Activated naive CD4-positive, alpha-beta T cell treated with anti-CD3 and anti-CD28 coated beads, Interleukin-2, amount 10 ng/mL, durations not matched to agents 7 days and 5 days (primary cell): ENCODE data around the gene MYMX.

ENCODE experiments used
- CTCF ChIA-PET: fragments of 350-600 bp; sonication (Branson Sonifier 250); formaldehyde crosslinking; loops from one replicate; lab custom pipeline; 2021; ENCODE audit warnings: antibody characterized with exemption; lab: Charles Lee
- DNase-seq: peaks from one replicate; pipeline ENCODE4 v3.0.0-alpha.2; 2020
- H3K27ac Mint-ChIP-seq: one replicate; pipeline ENCODE4 v1.8.0; 2021; ENCODE audit warnings: mild to moderate bottlenecking, moderate library complexity, mixed read lengths
- H3K27me3 Mint-ChIP-seq: one replicate; pipeline ENCODE4 v1.8.0; 2021; ENCODE audit warnings: mild to moderate bottlenecking, mixed read lengths
- H3K36me3 Mint-ChIP-seq: one replicate; pipeline ENCODE4 v1.8.0; 2021; ENCODE audit warnings: mixed read lengths
- H3K4me1 Mint-ChIP-seq: one replicate; pipeline ENCODE4 v1.8.0; 2021; ENCODE audit warnings: mixed read lengths
- H3K4me3 Mint-ChIP-seq: one replicate; pipeline ENCODE4 v1.8.0; 2021; ENCODE audit warnings: mild to moderate bottlenecking, moderate library complexity, mixed read lengths
- H3K9me3 Mint-ChIP-seq: one replicate; pipeline ENCODE4 v1.8.0; 2021; ENCODE audit warnings: mixed read lengths

MYMX gene

DNA sequence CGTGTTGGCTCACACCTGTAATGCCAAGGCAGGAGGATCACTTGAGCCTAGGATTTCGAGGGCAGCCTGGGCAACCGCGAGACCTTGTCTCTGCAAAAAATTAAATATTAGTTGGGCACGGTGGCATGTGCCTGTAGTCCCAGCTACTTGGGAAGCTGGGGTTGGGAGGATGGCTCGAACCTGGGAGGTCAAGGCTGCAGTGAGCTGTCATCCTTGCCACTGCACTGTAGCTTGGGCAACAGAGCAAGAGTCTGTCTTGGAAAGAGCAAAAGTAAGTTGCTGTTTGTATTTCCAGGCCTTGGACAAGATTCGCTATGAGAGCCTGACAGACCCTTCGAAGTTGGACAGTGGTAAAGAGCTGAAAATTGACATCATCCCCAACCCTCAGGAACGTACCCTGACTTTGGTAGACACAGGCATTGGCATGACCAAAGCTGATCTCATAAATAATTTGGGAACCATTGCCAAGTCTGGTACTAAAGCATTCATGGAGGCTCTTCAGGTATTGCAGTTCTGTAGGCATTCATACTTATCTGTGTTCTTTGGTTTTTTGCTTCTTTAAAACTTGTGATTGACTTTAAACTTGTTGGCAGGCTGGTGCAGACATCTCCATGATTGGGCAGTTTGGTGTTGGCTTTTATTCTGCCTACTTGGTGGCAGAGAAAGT, 32.5 kb downstream of the MYMX start:
- Mint-ChIP-seq H3K27ac (no peak overlapping the region), H3K4me3 (peak overlapping the region; percentile 97), H3K9me3 (no peaks in the 10 kb centered on the region), H3K4me1 (peaks cover 61% of the 10 kb centered on the region), H3K27me3 (peaks cover 13% of the 10 kb centered on the region), H3K36me3 (peaks cover 66% of the 10 kb centered on the region)
- CTCF ChIA-PET: interaction anchor here (1.7 to 1.8 kb wide), 2 partner anchors 8 to 16 kb away, joined by 4 to 11 read pairs; partner anchors contain the start of gene SLC35B2
- DNase-seq: no peak

DNA sequence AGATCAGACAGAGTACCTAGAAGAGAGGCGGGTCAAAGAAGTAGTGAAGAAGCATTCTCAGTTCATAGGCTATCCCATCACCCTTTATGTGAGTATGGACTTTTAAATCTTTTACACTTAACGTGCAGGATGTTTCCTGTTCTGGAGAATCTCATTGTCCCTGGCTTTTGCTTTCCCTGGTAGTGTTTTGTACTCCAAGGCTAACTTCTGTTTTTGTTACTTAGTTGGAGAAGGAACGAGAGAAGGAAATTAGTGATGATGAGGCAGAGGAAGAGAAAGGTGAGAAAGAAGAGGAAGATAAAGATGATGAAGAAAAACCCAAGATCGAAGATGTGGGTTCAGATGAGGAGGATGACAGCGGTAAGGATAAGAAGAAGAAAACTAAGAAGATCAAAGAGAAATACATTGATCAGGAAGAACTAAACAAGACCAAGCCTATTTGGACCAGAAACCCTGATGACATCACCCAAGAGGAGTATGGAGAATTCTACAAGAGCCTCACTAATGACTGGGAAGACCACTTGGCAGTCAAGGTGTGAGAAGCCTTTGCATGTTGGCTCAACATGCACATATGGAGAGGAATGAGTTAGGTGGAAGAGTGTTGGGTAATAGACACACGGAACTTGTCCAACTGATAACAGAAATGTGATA, 33.5 kb downstream of the MYMX start:
- Mint-ChIP-seq H3K9me3 (no peaks in the 10 kb centered on the region), H3K27ac (peak overlapping the region; percentile 57), H3K4me3 (no peak overlapping the region), H3K27me3 (peaks cover 8% of the 10 kb centered on the region), H3K4me1 (peaks cover 68% of the 10 kb centered on the region), H3K36me3 (peaks cover 75% of the 10 kb centered on the region)
- CTCF ChIA-PET: interaction anchor here (1.6 to 2.0 kb wide), 2 partner anchors 25 to 78 kb away, joined by 4 to 8 read pairs; no protein-coding TSS in a partner anchor
- no peak for DNase-seq

DNA sequence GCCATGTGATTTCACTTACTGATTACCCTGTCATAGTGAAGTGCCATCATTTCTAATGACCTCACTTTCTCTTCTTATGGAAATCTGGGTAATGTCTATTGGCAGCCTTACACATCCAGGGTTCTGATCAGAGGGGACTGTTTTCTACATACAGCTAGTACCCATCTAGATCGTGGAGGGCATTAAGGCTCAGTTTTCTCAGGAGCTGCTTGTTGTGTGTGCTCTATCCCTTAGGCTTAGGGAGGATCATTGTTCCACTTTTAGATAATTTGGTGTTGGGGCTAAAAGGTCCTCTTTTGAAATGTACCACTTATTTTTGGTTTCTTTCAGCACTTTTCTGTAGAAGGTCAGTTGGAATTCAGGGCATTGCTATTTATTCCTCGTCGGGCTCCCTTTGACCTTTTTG, 34.0 kb downstream of the MYMX start:
- Mint-ChIP-seq H3K36me3 (peaks cover 80% of the 10 kb centered on the region), H3K4me3 (no peak overlapping the region), H3K9me3 (no peaks in the 10 kb centered on the region), H3K27me3 (peaks cover 4% of the 10 kb centered on the region), H3K4me1 (peaks cover 68% of the 10 kb centered on the region), H3K27ac (no peak overlapping the region)
- DNase-seq: no peak
- CTCF ChIA-PET: interaction anchor here (1.6 to 2.0 kb wide), 3 partner anchors 11 to 78 kb away, joined by 4 to 8 read pairs (median 4); no protein-coding TSS in a partner anchor

DNA sequence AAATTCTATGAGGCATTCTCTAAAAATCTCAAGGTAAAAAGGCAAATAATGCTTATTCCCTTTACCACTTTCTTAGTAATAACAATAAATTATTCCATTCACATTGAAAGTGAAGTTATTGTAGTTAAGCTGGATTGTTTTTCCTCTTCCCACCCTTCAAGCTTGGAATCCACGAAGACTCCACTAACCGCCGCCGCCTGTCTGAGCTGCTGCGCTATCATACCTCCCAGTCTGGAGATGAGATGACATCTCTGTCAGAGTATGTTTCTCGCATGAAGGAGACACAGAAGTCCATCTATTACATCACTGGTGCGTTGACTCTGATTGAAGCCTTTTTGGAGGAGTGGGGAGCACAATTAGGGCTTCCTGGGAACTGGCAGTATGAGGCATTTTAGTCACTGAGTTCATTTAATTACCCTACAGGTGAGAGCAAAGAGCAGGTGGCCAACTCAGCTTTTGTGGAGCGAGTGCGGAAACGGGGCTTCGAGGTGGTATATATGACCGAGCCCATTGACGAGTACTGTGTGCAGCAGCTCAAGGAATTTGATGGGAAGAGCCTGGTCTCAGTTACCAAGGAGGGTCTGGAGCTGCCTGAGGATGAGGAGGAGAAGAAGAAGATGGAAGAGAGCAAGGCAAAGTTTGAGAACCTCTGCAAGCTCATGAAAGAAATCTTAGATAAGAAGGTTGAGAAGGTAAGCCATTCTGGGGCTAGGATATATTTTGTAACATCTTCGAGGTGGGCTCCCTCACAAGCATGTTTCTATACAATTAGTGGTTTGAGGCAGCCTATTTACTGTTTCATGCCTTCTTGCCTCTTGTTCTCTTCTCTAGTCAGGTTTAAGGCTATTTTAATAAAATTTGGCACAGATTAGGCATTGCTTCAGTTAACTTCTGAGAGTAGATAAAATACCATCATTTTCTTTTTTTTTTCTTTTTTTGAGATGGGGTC, 35.1 kb downstream of the MYMX start:
- Mint-ChIP-seq H3K4me3 (no peak overlapping the region), H3K36me3 (peaks cover 84% of the 10 kb centered on the region), H3K27me3 (no peaks in the 10 kb centered on the region), H3K27ac (no peak overlapping the region), H3K9me3 (no peaks in the 10 kb centered on the region), H3K4me1 (peaks cover 76% of the 10 kb centered on the region)
- no peak for DNase-seq
- CTCF ChIA-PET: interaction anchor here (1.6 to 2.0 kb wide), 3 partner anchors 10 to 79 kb away, joined by 4 to 8 read pairs (median 4); no protein-coding TSS in a partner anchor

DNA sequence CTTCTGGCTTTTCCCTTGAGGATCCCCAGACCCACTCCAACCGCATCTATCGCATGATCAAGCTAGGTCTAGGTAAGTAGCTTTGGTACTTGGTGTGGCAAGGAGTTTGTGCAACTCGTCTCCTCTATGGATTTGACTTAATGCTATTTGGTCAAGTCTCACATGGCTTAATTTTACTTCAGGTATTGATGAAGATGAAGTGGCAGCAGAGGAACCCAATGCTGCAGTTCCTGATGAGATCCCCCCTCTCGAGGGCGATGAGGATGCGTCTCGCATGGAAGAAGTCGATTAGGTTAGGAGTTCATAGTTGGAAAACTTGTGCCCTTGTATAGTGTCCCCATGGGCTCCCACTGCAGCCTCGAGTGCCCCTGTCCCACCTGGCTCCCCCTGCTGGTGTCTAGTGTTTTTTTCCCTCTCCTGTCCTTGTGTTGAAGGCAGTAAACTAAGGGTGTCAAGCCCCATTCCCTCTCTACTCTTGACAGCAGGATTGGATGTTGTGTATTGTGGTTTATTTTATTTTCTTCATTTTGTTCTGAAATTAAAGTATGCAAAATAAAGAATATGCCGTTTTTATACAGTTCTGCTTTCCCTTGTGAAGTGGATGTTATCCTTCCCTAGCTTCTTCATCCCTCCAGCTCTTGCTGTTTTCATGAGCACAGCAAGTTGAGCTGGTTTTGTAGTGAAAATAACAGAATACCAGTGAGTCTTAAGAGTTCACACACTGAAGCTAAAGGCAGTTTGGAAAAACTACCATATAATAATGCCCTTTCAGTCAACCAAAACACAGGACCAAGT, 36.8 kb downstream of the MYMX start:
- peaks cover 76% of the 10 kb centered on the region for H3K36me3 Mint-ChIP-seq
- H3K4me1 Mint-ChIP-seq: peaks cover 79% of the 10 kb centered on the region
- no peaks in the 10 kb centered on the region for H3K27me3 Mint-ChIP-seq
- DNase-seq: peak; percentile 81
- no peak overlapping the region for H3K4me3 Mint-ChIP-seq
- CTCF ChIA-PET: interaction anchor here (0.7 to 4.8 kb wide), 8 partner anchors 9 to 387 kb away, joined by 3 to 32 read pairs (median 4); partner anchors contain the start of gene SLC29A1
- H3K27ac Mint-ChIP-seq: peak overlapping the region; percentile 21
- no peaks in the 10 kb centered on the region for H3K9me3 Mint-ChIP-seq

DNA sequence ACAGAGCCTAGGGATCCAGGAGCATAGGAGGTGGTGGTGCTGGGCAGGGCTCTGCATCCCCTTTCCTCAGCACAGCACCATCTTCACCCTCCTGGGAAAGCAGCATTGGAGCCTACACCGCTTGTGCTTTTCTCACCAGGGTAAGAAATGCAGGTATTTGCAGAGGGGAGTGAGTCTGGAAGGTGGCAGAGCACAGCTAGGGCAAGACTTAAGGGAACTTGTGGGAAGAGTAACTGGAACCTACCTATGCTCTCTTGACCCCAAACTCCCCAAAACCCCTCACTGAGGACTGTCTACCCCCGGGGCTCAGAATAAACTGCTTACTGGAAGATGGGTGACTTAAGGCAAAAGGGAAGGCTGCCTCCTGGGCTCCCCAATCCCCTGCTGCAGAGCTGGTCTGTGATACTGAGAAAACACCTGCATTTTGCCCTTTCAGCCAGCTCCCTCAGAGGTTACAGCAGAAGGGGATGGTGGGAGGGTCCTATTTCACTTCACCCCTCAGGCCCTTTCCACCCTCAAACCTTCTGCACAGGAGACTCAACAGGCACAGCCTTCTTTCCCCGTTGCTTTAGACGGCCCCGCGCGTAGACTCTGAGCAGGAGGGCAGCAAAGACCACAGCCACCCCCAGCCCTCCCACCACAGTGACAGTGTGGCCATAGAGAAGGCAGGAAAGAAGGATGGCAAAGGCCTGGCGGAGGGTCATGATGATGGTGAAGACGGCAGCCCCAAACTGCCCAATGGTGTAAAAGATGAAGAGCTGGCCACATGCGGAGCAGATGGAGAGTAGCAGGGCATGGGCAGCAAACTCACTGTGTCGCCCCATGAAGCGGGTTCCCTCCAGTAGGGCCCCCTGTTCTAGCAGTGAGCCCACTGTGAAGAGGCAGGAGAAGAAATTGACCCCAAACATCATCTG, 37.7 kb downstream of the MYMX start:
- CTCF ChIA-PET: interaction anchor here (0.7 to 4.8 kb wide), 11 partner anchors 8 to 388 kb away, joined by 3 to 32 read pairs (median 4); partner anchors contain the start of genes HSP90AB1 and SLC29A1
- peak overlapping the region; percentile 43 for H3K27ac Mint-ChIP-seq
- no peaks in the 10 kb centered on the region for H3K27me3 Mint-ChIP-seq
- DNase-seq: no peak
- peak overlapping the region; percentile 3 for H3K4me3 Mint-ChIP-seq
- H3K4me1 Mint-ChIP-seq: peaks cover 73% of the 10 kb centered on the region
- no peaks in the 10 kb centered on the region for H3K9me3 Mint-ChIP-seq
- peaks cover 72% of the 10 kb centered on the region for H3K36me3 Mint-ChIP-seq

DNA sequence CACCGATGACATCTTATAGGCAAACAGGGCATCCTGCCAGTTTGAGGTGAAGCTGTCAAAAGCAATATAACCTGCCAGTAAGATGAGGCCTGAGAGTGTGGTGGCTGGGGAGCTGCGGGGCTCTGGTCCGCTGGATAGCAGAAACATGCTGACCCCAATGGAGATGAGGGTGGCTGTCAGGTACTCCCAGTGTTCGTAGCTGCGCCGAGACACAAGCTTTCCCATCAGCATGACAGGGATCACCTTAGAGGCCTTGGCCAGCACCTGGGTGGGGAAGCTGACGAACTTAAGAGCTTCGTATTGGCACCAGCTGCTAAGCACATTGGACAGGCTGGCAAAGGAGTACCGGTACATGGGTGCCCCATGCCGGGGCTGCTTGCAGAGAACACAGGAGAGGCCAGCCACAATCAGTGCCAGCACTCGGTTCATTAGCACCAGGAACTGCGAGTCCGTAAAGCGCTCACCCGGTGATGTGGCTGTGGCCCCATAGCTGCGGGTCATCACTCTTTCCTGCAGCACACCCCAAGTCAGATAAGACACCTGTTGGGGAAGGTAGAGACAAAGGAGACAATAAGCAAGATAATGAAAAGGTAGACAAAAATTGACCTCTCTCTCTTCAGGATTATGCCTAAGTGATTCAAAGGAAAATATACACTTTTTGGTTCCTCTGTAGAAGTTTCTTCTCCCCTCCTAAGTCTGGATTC, 38.5 kb downstream of the MYMX start:
- Mint-ChIP-seq H3K36me3 (peaks cover 64% of the 10 kb centered on the region), H3K27me3 (no peaks in the 10 kb centered on the region), H3K9me3 (no peaks in the 10 kb centered on the region), H3K4me1 (peaks cover 65% of the 10 kb centered on the region), H3K4me3 (peak overlapping the region; percentile 87), H3K27ac (peak overlapping the region; percentile 85)
- CTCF ChIA-PET: interaction anchor here (1.2 to 4.8 kb wide), 7 partner anchors 9 to 158 kb away, joined by 4 to 32 read pairs (median 9); partner anchors contain the start of genes HSP90AB1 and SLC29A1
- DNase-seq: no peak

DNA sequence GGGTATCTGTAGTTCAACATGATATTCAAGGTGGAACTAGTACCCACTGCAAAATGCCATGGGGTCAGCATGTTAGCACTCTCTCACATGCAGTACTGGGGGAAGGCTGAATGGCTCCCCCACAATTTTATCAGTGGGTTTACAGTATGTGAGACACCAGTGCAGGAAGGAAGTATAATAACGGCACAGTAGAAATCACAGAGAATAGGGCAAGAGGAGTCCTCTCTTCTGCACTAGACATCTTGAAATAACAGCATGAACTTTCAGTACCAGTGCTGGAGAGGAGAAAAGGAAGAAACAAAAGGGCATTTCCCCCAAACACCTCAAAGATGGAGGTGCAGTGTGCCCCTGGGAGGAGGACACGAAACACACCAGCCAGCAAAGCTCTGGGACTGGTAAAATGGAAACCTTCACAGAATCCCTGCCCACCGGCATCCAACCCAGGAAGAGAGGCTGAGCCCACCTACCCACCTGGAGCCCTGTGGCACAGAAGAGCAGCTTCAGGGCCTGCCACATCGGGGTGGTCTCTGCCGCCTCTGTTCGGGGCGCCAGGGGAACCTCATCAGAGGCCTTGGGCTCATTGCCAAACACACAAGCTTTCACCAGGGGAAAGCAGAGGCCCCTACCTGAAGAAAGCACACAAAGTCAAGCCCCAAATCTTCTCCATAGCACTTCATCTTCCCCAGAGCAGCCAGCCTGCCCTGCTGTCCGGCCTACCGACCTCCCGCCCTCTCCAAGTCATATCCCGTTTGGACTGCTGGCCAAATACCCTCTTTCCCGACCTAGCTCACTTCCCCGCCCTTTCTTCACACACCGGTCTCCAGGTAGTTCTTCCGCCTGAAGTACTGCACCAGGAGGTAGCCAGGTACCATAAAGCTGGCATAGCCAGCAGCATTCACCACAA, 39.4 kb downstream of the MYMX start:
- Mint-ChIP-seq H3K27me3 (no peaks in the 10 kb centered on the region), H3K27ac (peak overlapping the region; percentile 85), H3K36me3 (peaks cover 58% of the 10 kb centered on the region), H3K4me1 (peaks cover 62% of the 10 kb centered on the region), H3K9me3 (no peaks in the 10 kb centered on the region), H3K4me3 (peak overlapping the region; percentile 87)
- no peak for DNase-seq
- CTCF ChIA-PET: interaction anchor here (0.9 to 4.8 kb wide), 13 partner anchors 8 to 159 kb away, joined by 3 to 32 read pairs (median 6); partner anchors contain the start of genes HSP90AB1 and SLC29A1

DNA sequence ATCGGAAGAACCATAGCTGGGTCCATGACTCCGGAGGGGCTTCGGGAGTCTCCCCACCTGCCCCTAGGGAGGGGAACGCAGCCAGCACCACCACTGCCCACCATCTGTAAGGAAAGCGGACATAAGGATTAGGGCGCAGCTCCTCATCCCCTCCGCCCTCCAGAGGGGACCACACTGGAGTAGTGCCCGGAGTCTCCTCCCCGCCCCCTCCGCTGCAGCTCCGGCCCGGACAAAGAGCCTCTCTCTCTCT, 40.0 kb downstream of the MYMX start:
- Mint-ChIP-seq H3K9me3 (no peaks in the 10 kb centered on the region), H3K27me3 (no peaks in the 10 kb centered on the region), H3K27ac (peak overlapping the region; percentile 85), H3K4me1 (peaks cover 60% of the 10 kb centered on the region), H3K36me3 (peaks cover 54% of the 10 kb centered on the region), H3K4me3 (peak overlapping the region; percentile 87)
- DNase-seq: no peak
- CTCF ChIA-PET: interaction anchor here (0.6 to 4.8 kb wide), 15 partner anchors 8 to 620 kb away, joined by 3 to 32 read pairs (median 6); partner anchors contain the start of genes HSP90AB1 and SLC29A1

DNA sequence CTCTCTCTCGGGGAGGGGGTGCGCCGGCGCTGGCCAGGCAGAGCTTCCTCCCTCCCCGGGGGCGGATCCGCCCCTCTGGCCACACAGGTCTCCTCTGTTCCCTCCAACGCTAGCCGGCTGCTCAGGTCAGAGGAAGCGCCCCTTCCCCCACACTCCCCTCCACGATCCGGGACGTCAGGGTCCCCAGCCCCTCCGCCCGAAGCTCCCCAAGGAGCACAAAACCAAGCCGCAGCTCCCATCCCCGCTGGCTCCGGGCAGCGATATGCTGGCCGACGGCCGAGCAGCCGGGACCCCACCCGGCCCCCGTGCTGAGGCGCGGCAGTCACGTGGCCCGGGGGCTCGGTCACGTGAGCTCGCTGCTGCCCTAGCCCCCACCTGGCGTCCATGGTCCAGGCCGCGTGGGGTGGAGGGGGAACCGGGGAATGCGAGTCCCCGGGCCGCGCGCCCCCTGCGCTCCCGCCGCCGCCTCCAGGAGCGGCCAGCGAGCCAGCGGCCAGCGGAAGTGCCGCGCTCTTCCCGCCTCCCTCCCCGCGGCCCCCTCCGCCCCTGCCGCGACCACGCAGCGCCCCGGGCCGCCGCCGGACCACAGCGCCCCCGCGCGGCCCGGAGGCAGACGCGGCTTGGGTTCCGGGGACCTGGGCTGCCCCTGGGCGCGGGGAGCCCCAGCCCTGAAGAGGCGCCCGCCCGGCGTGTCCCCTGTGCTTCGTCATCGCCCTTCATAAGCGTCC, 40.5 kb downstream of the MYMX start, which contains the start of gene SLC35B2:
SLC35B2 (minus strand) TSS at position 504 of the 728 bp plus-strand sequence; CDS start at position 386, 118 bp downstream.
- CTCF ChIA-PET: interaction anchor here (0.6 to 4.8 kb wide), 15 partner anchors 9 to 621 kb away, joined by 3 to 32 read pairs (median 6); partner anchors contain the start of genes HSP90AB1 and SLC29A1
- peak within 1 kb of the TSS; percentile 85 for H3K27ac Mint-ChIP-seq
- no peaks in the 10 kb centered on the region for H3K27me3 Mint-ChIP-seq
- peak; percentile 71 for DNase-seq
- H3K4me1 Mint-ChIP-seq: peaks cover 59% of the 10 kb centered on the region
- H3K36me3 Mint-ChIP-seq: peaks cover 49% of the 10 kb centered on the region
- H3K9me3 Mint-ChIP-seq: no peaks in the 10 kb centered on the region
- H3K4me3 Mint-ChIP-seq: peak within 1 kb of the TSS; percentile 87
